Stomach (tissue), 4 donors: Measurements from ENCODE around the gene ALK.

Source experiments
- CTCF ChIP-seq, 7 experiments: fragments of 450-650 bp in 4 of 7; fragments of 200-600 bp in 3 of 7; sonication (generic) in 3 of 7; IDR thresholded peaks; one replicate each; pipeline ENCODE4 v1.5.1; 2016 to 2019; ENCODE audit warnings: antibody characterized with exemption in 7 of 7, control low read depth in 2 of 7, mild to moderate bottlenecking in 1 of 7
- EP300 ChIP-seq: sonication (generic); formaldehyde crosslinking; IDR thresholded peaks from one replicate; pipeline ENCODE4 v1.6.1; 2017; ENCODE audit warnings: antibody characterized with exemption
- POLR2A ChIP-seq, 4 donors: fragments of 450-650 bp; IDR thresholded peaks; one replicate each; pipeline ENCODE4 v1.6.1; 2016; ENCODE audit warnings: antibody characterized with exemption in 4 of 4, control low read depth in 2 of 4, mild to moderate bottlenecking in 1 of 4, moderate library complexity in 1 of 4
- POLR2AphosphoS5 ChIP-seq, 3 donors: sonication (generic); formaldehyde crosslinking; IDR thresholded peaks; one replicate each; pipeline ENCODE4 v1.6.1; 2016; ENCODE audit warnings: antibody characterized with exemption in 3 of 3

GRCh38 chr2:29607038-29607420, 314.4 kb downstream of the ALK start:
- no peak for TF ChIP-seq CTCF (IDR thresholded peaks at IDR 0.05)
- TF ChIP-seq POLR2AphosphoS5 (IDR thresholded peaks at IDR 0.05) = no peak
- no peak for TF ChIP-seq POLR2A (IDR thresholded peaks at IDR 0.05)
- TF ChIP-seq EP300 = no peak
